Aorta (tissue), 5 donors: ENCODE data around the gene AFTPH. TPM values are rescaled to one million over a fixed set of nuclear protein-coding genes. Genes with fewer than 3 reads are reported as not detected.

ENCODE experiments used
- ATAC-seq: fragments of 200-7000 bp; cut with Tn5 transposase; one replicate; pipeline ENCODE4 v1.9.1; 2022; ENCODE audit warnings: moderate library complexity; ENCODE audit not compliant: low FRiP score
- DNase-seq, 2 donors: peaks; one replicate each; pipeline ENCODE4 v3.0.0-alpha.2; 2020
- H3K27ac ChIP-seq, 2 donors: one replicate each; pipeline ENCODE4 v1.5.1; 2013; ENCODE audit warnings: low read length in 2 of 2, mild to moderate bottlenecking in 2 of 2, moderate library complexity in 2 of 2, control low read depth in 1 of 2, inconsistent platforms in 1 of 2, low read depth in 1 of 2
- H3K27me3 ChIP-seq, 2 donors: one replicate each; pipeline ENCODE4 v1.6.1; 2013; ENCODE audit warnings: control low read depth in 1 of 2, low read length in 1 of 2, mild to moderate bottlenecking in 1 of 2, moderate library complexity in 1 of 2; ENCODE audit not compliant: insufficient read depth in 2 of 2, control insufficient read depth in 1 of 2
- H3K36me3 ChIP-seq, 2 donors: one replicate each; pipeline ENCODE4 v1.6.1; 2013; ENCODE audit warnings: control low read depth in 1 of 2, low read length in 1 of 2, mild to moderate bottlenecking in 1 of 2; ENCODE audit not compliant: insufficient read depth in 2 of 2, control insufficient read depth in 1 of 2
- H3K4me1 ChIP-seq, 2 donors: one replicate each; pipeline ENCODE4 v1.6.1; 2013; ENCODE audit warnings: low read length in 2 of 2, control low read depth in 1 of 2, mild to moderate bottlenecking in 1 of 2, moderate library complexity in 1 of 2; ENCODE audit not compliant: insufficient read depth in 2 of 2, control insufficient read depth in 1 of 2
- H3K4me3 ChIP-seq, 2 donors: one replicate each; pipeline ENCODE4 v1.5.1; 2013; ENCODE audit warnings: low read length in 2 of 2, control low read depth in 1 of 2, mild to moderate bottlenecking in 1 of 2
- H3K9me3 ChIP-seq: one replicate; pipeline ENCODE4 v1.6.1; 2013; ENCODE audit warnings: mild to moderate bottlenecking, low read length; ENCODE audit not compliant: control insufficient read depth
- WGBS, 2 donors: extraction: QIAGEN DNeasy Blood & Tissue Kit; methylation state at CpG; one replicate each; pipeline ENCODE4 v1.1.7; 2013; 5-methylcytosine and 5-hydroxymethylcytosine counted together
- intact Hi-C, 2 donors: fragments of 100-400 bp; cut with DNase I; formaldehyde crosslinking; loops; one replicate each; pipeline versions ENCODE4 v1.14.2 to v1.15.0; 2022
- polyA plus RNA-seq, 2 donors: library from polyadenylated mRNA; stranded (reverse); fragments of 200-250 nt; gene quantifications; one replicate each; pipeline ENCODE4 v1.2.3, GENCODE V29; 2013
- total RNA-seq, 2 donors: library from RNA; stranded (reverse); fragmentation: NEBNext Ultra II Directional; extraction: Animal tissue kit (Norgen Biotek cat#: 25700); gene quantifications; one replicate each; pipeline ENCODE4 v1.2.1, GENCODE V29; 2021
- donor health status: healthy with polysubstance abuse.
- donor health status: Bipolar disorder and iron deficiency.
- donor health status: DM: no; HTN: no; CAD: no.
- donor health status: DM: no; HTN: no; CAD: no.
- donor health status: DM: yes; HTN: yes; CAD: no.

Gene AFTPH
- total and polyA plus RNA-seq, 4 donors: 19.5 to 30.6 (median 25.8) TPM

DNA sequence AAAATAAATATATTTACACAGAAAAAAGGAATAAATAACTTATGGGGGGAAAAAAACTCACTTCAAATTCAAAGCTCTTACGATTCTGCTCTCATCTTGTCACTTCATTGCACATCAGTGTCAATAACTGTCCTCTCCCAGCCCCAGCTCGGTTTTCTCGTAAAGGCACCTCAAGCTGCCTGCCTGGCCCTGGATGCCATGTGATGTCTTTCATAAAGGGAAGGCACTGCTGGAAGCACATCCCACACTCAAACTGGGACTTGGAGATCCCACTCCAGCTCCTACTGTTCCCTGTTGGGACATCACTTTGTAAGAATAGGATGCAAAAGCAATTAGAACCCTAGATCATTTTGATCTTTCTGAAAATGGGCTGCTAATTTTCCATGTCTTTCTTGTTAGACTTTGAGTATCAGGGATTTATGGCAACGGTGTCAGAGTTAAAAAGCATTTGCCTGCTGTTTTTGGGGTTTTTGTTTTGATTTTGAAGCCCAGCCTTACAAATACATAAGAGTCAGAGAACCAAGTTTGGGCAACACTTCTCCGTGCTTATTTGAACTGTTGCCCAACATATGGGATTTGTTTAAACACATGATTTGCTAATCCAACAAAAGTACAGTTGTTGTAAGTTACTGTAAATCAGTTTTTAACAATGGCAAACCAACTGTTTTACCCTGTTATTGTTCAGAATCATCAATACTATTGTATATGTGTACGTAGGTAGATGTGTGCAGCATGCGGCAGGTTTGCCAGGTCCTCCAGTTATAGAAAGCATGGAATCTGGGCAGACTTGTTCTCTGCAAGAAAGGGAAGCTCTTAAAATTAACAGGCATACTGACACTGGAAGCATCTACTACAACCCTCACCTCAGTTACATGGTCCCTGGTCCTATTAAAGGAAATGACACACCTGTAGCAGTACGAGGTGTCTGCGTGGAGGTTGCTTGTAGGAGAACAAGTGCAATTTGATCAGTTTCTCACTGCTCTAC is 109.0 kb downstream of the AFTPH start:
- H3K36me3 ChIP-seq: peaks cover 0 to 6% of the 10 kb centered on the region in 2 donors

DNA sequence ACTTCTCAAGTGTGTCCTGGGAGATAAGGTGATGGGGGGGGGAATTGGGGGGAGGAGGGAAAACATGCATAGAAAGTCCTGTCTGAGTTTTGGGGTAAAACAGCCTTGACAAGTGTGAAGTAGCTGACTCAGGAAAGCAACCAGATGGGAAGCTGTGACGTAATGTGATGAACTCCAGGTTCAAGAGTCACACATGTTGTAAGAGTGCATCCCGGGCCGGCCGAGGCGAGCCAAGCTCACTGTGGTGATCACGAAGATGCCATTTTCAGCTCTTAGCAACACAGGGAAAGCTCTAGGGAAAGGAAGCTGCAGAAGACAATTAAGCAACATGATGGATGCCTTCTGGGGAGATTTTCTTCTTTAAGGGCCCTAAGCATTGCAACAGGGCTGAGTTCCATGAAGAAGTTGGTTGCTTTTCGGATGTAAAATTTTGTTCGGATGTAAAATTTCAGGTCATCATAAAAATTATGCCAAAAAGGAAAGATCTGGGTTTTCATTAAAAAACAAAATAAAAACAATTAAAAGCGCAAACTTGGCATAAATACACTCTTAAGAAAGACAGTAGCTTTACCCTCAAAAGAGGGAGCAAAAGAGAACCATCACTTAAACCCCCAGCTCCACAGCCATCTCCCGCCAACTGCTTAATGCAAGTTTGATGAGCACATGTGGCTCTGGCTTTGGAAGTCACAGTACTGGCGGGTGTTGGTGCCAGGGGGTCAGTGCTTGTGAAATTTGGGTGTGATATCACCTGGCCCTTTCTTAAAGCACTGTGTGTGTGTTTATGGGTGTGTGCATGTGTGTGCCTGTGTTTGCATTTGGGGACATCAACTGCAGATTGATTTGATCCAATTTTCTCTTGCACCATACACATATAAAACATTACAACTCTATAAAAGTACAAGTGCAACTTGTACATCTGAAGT is 110.5 kb downstream of the AFTPH start:
- Histone ChIP-seq H3K27me3 (no peaks in the 10 kb centered on the region), H3K27ac (no peak overlapping the region), H3K4me3 (no peak overlapping the region), H3K36me3 (peaks cover 0 to 6% of the 10 kb centered on the region in 2 donors), H3K4me1 (no peaks in the 10 kb centered on the region), H3K9me3 (no peaks in the 10 kb centered on the region)
- no peak for ATAC-seq
- DNase-seq: no peak
- 91 to 94% methylated on average over 11 of the region's 11 CpGs for WGBS, 2 donors
- intact Hi-C loops: no loop called here

More for the DNA sequence above, 109.0 kb downstream of the AFTPH start:
- ATAC-seq (no peak), DNase-seq (no peak)
- Histone ChIP-seq H3K9me3 (no peaks in the 10 kb centered on the region), H3K27me3 (no peaks in the 10 kb centered on the region), H3K4me3 (no peak overlapping the region), H3K4me1 (no peaks in the 10 kb centered on the region), H3K27ac (no peak overlapping the region)
- intact Hi-C loops: no loop called here
- 84% methylated on average over 9 of the region's 9 CpGs for WGBS, 2 donors

DNA sequence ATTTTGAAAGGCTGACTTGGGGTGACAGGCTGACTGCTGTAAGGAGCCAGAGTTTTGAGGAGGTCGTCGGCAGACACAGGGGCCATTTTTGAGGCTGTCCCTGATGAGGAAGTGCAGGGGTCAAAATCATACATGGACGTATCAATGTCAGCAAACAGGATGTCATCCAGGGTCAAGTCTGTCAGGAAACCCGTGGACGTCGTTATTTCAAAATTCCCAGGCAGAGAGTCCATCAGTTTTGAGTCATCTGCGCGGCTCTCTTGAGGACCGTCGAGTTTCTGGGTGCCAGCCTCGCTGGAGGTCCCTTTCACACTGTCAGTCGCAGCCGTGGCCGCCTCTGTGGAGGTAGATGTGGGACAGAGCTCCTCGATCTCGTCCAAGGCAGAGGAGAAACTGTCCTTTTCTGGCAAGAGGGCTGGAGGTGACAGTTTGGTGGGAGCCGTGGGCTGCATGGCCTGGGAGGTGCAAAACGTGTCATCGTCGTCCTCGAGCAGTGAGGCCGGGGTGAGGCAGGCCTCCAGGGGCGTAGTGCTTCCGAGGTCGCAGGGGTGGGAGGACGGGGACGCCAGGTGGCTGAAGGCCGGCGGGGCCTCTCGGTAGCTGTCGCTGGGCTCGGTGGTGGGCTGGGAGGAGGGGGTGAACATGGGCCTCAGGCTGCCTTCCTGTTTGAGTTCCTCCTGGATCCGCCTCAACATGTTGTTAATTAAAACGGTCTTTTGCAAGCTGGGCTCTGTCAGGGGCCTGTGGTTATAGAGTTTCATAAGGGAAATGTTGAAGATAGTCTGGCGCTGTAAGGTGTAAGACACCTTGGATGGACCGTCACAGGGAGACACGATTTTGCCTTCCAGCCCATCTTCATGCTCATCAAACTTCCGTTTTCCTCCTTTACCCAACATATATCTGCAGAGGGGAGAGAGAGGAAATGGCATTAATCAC is 112.1 kb downstream of the AFTPH start:
- Histone ChIP-seq H3K4me3 (no peak overlapping the region), H3K27me3 (no peaks in the 10 kb centered on the region), H3K4me1 (no peaks in the 10 kb centered on the region), H3K9me3 (no peaks in the 10 kb centered on the region), H3K27ac (no peak overlapping the region), H3K36me3 (peaks cover 0 to 6% of the 10 kb centered on the region in 2 donors)
- intact Hi-C loops: no loop called here
- DNase-seq (no peak), ATAC-seq (peak; percentile 52)
- WGBS, 2 donors: 82 to 84% methylated on average over 37 to 38 of the region's 38 CpGs

DNA sequence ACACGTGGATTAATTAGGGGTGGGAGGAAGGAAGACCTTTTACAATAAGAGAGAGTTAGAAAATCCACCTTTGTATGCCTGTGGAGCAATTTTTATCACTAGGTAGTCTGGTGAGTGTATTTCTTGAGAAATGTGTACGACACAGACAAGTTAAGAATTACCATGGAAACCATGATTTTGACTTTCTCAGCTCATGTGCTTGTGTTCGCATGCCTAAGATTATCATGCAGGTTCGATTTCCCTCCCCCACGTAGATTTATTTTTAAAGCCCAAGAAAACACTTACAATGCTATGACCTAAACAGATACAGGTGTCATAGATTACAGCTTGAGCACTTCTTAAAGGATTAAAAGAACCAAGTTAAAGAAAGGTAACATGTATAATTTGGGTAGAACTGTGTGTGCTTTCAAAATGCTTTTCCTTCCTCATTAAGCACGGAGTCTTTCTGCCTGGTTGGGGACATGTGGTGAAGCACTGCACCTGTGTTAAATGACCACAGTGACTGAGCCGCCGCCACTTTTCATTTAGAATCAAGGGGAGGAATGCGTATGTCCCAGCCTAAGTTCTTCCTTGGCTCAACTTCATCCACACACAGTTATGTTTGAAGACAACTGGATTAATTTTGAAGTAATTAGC is 113.0 kb downstream of the AFTPH start:
- Histone ChIP-seq H3K27ac (no peak overlapping the region), H3K9me3 (no peaks in the 10 kb centered on the region), H3K4me1 (no peaks in the 10 kb centered on the region), H3K36me3 (peaks cover 0 to 6% of the 10 kb centered on the region in 2 donors), H3K27me3 (no peaks in the 10 kb centered on the region), H3K4me3 (no peak overlapping the region)
- ATAC-seq (no peak), DNase-seq (no peak)
- intact Hi-C loops: no loop called here
- WGBS, 2 donors: 77 to 78% methylated on average over 9 of the region's 9 CpGs

DNA sequence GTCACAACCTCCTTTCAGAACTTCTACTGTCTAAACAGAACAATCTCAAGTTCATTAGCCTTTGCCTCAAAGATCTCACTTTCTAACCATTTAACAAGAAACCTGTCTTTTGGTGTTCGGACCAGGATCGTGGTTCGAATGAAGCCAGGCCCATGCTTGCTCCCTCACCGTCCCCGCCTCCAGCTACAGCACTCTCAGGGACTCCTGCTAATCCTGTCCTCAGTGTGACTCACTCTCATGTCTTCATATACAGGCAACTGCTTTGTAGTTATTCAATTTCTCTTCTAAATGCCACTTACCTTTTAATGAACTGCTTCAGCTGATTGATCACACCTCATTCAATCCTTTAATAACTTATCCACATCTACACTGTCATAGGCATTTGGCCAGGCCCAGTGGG is 113.8 kb downstream of the AFTPH start:
- intact Hi-C loops: no loop called here

DNA sequence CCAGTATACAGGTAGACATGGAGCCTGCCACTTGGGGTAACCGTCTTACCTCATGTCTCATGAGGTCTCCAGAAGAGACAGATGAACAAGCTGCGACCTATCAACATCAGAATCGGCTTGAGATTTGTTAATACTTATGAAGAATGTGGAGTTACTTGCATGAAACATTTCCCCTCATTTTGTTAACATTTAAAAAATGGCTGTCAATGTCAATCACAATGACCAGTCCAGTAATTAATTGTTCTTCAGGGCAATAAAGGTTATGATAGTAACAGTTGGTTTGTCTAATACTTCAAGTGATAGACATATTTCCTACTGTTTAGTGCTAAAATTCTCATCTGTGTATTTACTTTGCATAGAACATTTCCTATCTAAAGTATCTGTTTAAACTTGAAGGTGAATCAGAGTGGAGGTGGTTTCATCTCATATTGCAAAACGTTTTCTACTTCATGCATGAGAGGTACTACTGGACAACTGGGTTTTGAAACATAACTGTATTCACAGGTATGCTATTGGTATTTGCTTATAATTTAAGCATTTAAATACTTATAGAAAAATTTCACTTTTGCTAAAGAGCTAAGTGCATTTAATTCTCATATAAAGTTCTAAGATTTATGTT is 114.5 kb downstream of the AFTPH start:
- H3K27me3 ChIP-seq: no peaks in the 10 kb centered on the region
- H3K36me3 ChIP-seq: peaks cover 0 to 6% of the 10 kb centered on the region in 2 donors
- 91 to 92% methylated on average over 4 of the region's 4 CpGs for WGBS, 2 donors
- no peak for ATAC-seq
- no peak for DNase-seq
- no peaks in the 10 kb centered on the region for H3K4me1 ChIP-seq
- no peak overlapping the region for H3K4me3 ChIP-seq
- intact Hi-C loops: no loop called here
- no peak overlapping the region for H3K27ac ChIP-seq
- no peaks in the 10 kb centered on the region for H3K9me3 ChIP-seq

More for the DNA sequence above, 113.8 kb downstream of the AFTPH start:
- H3K27ac ChIP-seq: no peak overlapping the region
- 92 to 94% methylated on average over 5 of the region's 5 CpGs for WGBS, 2 donors
- no peak for ATAC-seq
- no peak overlapping the region for H3K4me3 ChIP-seq
- H3K36me3 ChIP-seq: peaks cover 0 to 6% of the 10 kb centered on the region in 2 donors
- no peaks in the 10 kb centered on the region for H3K4me1 ChIP-seq
- H3K27me3 ChIP-seq: no peaks in the 10 kb centered on the region
- no peak for DNase-seq
- H3K9me3 ChIP-seq: no peaks in the 10 kb centered on the region

DNA sequence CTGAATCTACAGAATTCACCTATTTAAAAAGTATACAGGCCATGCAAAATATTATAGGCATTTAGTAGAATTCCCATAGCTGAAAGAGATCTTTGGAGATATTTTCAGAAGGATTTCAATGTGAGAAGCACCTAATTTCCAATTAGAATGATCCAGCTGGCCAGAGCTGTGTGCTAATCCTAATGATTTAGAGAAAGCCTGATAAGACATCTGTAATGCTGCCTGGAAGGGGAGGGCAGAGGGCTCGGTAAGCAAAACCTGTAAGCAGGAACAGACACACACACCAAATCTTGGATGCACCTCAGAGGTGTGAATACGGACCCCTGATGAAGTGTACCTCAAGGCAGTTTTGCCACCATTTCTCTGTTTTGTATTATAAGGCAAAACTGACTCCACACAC is 115.6 kb downstream of the AFTPH start:
- H3K9me3 ChIP-seq: no peaks in the 10 kb centered on the region
- H3K4me3 ChIP-seq: no peak overlapping the region
- peaks cover 0 to 4% of the 10 kb centered on the region in 2 donors for H3K36me3 ChIP-seq
- H3K27ac ChIP-seq: no peak overlapping the region
- ATAC-seq (no peak), DNase-seq (no peak)
- H3K4me1 ChIP-seq: peaks cover 0 to 6% of the 10 kb centered on the region in 2 donors
- intact Hi-C loops: loop anchor here in 1 of 2 donors (5.0 kb wide), 1 partner anchor 52 kb away; no protein-coding TSS in a partner anchor
- no peaks in the 10 kb centered on the region for H3K27me3 ChIP-seq
- whole genome bisulfite sequencing, 2 donors: 77 to 78% methylated on average over 2 of the region's 2 CpGs
